SJCRH30 (cell line): Measurements from ENCODE around the gene GPR84. TPM values are rescaled to one million over a fixed set of nuclear protein-coding genes. Genes with fewer than 3 reads are reported as not detected.
A peak's percentile ranks its signal among the peaks of the same experiment; 100 is the strongest.

Experiments
- DNase-seq, 2 experiments: peaks; one replicate each; pipeline ENCODE4 v3.0.0-alpha.2; 2015 to 2020
- H3K27ac ChIP-seq: fragments of 250-450 bp; sonication (Bioruptor Pico); 2 replicates; pipeline ENCODE4 v1.5.1; 2020; ENCODE audit warnings: mild to moderate bottlenecking, moderate library complexity
- H3K27me3 ChIP-seq: fragments of 250-450 bp; sonication (Bioruptor Pico); 2 replicates; pipeline ENCODE4 v1.5.1; 2020; ENCODE audit warnings: mild to moderate bottlenecking, moderate library complexity
- H3K36me3 ChIP-seq: fragments of 250-450 bp; sonication (Bioruptor Pico); 2 replicates; pipeline ENCODE4 v1.5.1; 2020; ENCODE audit warnings: mild to moderate bottlenecking, moderate library complexity
- H3K4me1 ChIP-seq: fragments of 250-450 bp; sonication (Bioruptor Pico); 2 replicates; pipeline ENCODE4 v1.5.1; 2020; ENCODE audit warnings: mild to moderate bottlenecking, moderate library complexity
- H3K4me3 ChIP-seq: fragments of 250-450 bp; sonication (Bioruptor Pico); 2 replicates; pipeline ENCODE4 v1.5.1; 2020; ENCODE audit warnings: mild to moderate bottlenecking, moderate library complexity
- H3K9me3 ChIP-seq: fragments of 250-450 bp; sonication (Bioruptor Pico); replicated peaks from 2 replicates; pipeline ENCODE4 v1.5.1; 2020; ENCODE audit warnings: mild to moderate bottlenecking, moderate library complexity
- total RNA-seq: library from RNA; depleted of rRNA; stranded (reverse); fragments of >200 nt; shearing (Covaris generic); gene quantifications from 2 replicates; pipeline ENCODE4 v1.2.3, GENCODE V29; 2014

Gene GPR84
- total RNA-seq, 1 experiment from 2014 or later: not detected

DNA sequence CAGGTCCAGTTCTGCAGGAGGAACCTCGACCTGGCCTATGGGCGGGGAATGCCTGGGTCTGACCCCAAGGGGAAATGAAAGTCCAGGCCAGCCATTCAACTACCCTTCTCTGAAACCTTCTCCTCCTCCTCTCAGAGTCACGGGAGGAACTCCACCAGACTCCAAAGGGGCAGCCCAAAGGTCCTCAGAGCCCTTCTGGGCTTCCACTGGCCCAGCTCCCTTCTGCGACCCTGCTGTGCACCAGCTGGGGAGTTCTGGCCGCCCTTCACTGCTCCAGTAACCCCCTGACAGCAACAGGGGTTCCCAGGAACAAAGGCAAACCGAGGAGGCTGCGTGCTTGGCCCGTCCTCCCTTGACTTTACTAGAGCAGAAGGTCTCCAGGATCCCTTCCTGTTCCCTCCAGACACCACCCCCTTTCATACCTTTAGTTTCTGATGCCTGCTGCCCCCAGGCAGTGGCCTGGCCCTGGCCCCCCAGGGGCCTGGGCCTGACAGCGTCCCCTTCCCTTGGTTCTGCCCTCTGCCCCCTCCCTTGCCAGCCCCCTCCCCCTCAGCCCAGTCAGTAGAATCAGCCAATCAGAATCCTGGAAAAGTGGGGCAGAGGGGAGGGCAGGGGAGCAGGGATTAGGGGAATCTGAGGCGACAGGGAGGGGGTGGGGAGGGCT, 21.1 kb upstream of the GPR84 start:
- H3K4me1 ChIP-seq: peaks cover 44% of the 10 kb centered on the region
- DNase-seq: peak; percentile 47 to 73
- no peaks in the 10 kb centered on the region; the same call in 1 of the 2 replicates for H3K36me3 ChIP-seq
- peak overlapping the region; percentile 41; the same call in 1 of the 2 replicates for H3K27ac ChIP-seq
- no peaks in the 10 kb centered on the region for H3K9me3 ChIP-seq
- H3K4me3 ChIP-seq: peak overlapping the region; percentile 44
- H3K27me3 ChIP-seq: no peaks in the 10 kb centered on the region

DNA sequence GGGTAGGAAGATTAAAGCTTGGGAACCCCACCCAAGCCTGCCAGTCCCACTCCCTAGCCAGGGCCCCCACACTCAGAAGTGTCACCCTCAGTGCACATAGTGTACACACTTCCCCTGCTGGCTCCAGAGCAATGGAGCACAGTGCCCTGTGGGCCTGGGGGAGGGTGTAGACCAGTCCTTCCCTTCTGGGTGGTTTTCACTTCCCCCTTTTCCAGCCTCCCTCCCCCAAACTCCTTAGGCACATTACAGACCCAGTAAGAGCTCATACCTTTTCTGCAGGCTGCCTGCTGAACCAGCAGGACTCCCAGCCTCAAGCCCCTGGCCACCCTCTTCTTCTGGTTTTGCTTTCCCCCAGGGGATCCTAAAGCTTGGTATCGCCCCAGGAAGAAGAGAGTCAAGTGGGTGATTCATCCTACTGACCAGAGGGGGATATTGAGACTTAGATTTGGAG, 20.3 kb upstream of the GPR84 start, which contains the start of gene ZNF385A:
ZNF385A (minus strand) TSS at position 143 of the 451 bp plus-strand sequence. CDS start 219 bp downstream, outside the sequence.
- no peak for DNase-seq

GRCh38 chr12:54383041-54383609, 18.8 kb upstream of the GPR84 start:
- H3K36me3 ChIP-seq: no peaks in the 10 kb centered on the region; the same call in 1 of the 2 replicates
- H3K27ac ChIP-seq: no peak overlapping the region
- H3K4me3 ChIP-seq: no peak overlapping the region
- H3K27me3 ChIP-seq: no peaks in the 10 kb centered on the region
- no peak for DNase-seq
- H3K9me3 ChIP-seq: no peaks in the 10 kb centered on the region
- H3K4me1 ChIP-seq: peaks cover 40% of the 10 kb centered on the region

More for the DNA sequence above, 20.3 kb upstream of the GPR84 start, which contains the start of gene ZNF385A:
- Histone ChIP-seq H3K27me3 (no peaks in the 10 kb centered on the region), H3K9me3 (no peaks in the 10 kb centered on the region), H3K36me3 (no peaks in the 10 kb centered on the region; the same call in 1 of the 2 replicates), H3K4me1 (peaks cover 44% of the 10 kb centered on the region), H3K27ac (peak within 1 kb of the TSS; percentile 41; the same call in 1 of the 2 replicates), H3K4me3 (peak within 1 kb of the TSS; percentile 44)

DNA sequence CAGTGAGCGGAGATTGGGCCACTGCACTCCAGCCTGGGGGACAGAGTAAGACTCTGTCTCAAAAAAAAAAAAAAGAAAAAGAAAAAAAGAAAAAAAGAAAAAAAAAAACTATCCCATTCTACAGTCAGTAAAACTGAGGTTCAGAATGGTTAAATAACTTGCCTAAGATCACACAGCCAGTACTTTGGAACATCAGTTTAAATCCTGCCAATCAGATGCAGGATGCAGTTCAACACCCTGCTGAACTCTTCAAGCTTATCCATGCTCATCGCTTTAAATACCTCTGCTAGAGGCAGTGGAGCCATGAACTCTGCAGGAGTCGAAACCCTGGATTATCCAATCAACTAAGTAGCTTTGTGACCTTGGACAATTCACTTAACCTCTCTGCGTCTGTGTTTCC, 16.9 kb upstream of the GPR84 start:
- Histone ChIP-seq H3K4me3 (no peak overlapping the region), H3K27me3 (no peaks in the 10 kb centered on the region), H3K27ac (no peak overlapping the region), H3K36me3 (no peaks in the 10 kb centered on the region; the same call in 1 of the 2 replicates), H3K9me3 (no peaks in the 10 kb centered on the region), H3K4me1 (peaks cover 26% of the 10 kb centered on the region)
- DNase-seq: no peak

- Histone ChIP-seq H3K27me3 (no peaks in the 10 kb centered on the region), H3K4me1 (peaks cover 26% of the 10 kb centered on the region), H3K4me3 (peak overlapping the region; percentile 45), H3K9me3 (no peaks in the 10 kb centered on the region), H3K36me3 (no peaks in the 10 kb centered on the region; the same call in 1 of the 2 replicates), H3K27ac (no peak overlapping the region)
- peak; percentile 76 to 80 for DNase-seq
Observed at GRCh38 chr12:54379398-54380201, 15.3 kb upstream of the GPR84 start.

DNA sequence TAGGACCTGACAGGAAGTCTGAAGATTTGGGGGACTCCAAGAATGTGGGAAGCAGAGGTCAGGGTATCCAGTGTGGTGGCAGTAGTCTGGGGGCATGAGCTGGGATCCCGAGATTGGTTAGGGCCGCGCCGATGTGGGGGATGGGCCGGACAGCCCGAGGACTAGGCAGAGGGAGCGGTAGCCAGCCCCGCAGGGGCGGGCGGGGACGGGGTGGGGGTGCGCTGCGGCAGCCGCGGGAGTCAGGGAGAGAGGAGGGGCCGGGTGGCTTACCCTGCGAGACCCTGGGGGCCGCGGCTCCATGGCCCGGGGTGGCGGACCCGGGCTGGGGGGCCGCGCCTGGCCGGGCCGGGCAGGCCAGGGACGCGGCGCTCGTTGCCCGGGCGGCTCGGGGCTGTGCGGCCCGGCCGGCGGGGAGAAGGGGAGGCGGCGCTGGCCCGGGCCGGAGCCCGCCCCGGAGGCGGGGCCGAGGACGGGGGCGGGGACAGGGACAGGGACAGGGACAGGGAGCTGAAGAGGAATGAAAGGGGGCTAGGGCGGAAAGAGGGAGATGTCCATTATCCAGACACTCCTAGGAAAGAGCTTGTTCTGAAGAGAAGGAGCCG, 14.6 kb upstream of the GPR84 start:
- peak overlapping the region; percentile 45 for H3K4me3 ChIP-seq
- no peak overlapping the region for H3K27ac ChIP-seq
- H3K36me3 ChIP-seq: no peaks in the 10 kb centered on the region; the same call in 1 of the 2 replicates
- peak; percentile 47 to 54 for DNase-seq
- no peaks in the 10 kb centered on the region for H3K27me3 ChIP-seq
- H3K4me1 ChIP-seq: peaks cover 26% of the 10 kb centered on the region
- no peaks in the 10 kb centered on the region for H3K9me3 ChIP-seq

GRCh38 chr12:54377797-54378515, 13.7 kb upstream of the GPR84 start:
- H3K36me3 ChIP-seq: no peaks in the 10 kb centered on the region; the same call in 1 of the 2 replicates
- H3K4me1 ChIP-seq: peaks cover 31% of the 10 kb centered on the region
- no peak overlapping the region for H3K4me3 ChIP-seq
- no peaks in the 10 kb centered on the region for H3K27me3 ChIP-seq
- DNase-seq: no peak
- no peak overlapping the region for H3K27ac ChIP-seq
- H3K9me3 ChIP-seq: no peaks in the 10 kb centered on the region

DNA sequence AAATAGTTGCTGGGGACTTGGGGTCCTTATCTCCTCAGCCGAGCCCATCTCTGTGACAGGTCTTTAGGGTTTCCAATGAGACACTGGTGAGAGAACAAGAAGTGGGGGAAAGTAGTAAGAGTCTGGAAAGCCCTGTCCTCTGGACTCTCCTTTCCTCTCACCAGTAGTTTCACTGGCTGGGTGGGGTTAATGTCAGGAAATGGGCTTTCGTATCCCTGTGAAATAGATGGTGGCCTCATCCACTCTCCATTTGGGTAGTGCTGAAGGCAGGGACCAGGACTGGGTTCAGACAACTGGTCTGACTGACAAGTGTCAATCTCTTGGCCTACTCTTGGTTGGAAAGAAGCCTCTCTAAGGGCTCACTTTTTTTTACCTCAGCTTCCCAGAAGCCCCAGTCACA, 12.7 kb upstream of the GPR84 start:
- no peak for DNase-seq
- Histone ChIP-seq H3K4me1 (peaks cover 40% of the 10 kb centered on the region), H3K27ac (no peak overlapping the region), H3K9me3 (no peaks in the 10 kb centered on the region), H3K36me3 (no peaks in the 10 kb centered on the region; the same call in 1 of the 2 replicates), H3K4me3 (no peak overlapping the region), H3K27me3 (no peaks in the 10 kb centered on the region)

- no peaks in the 10 kb centered on the region for H3K27me3 ChIP-seq
- no peak overlapping the region for H3K4me3 ChIP-seq
- H3K27ac ChIP-seq: no peak overlapping the region
Observed at GRCh38 chr12:54376596-54376995, 12.3 kb upstream of the GPR84 start.

GRCh38 chr12:54375259-54375579, 10.9 kb upstream of the GPR84 start:
- Histone ChIP-seq H3K27me3 (no peaks in the 10 kb centered on the region), H3K27ac (peak overlapping the region; percentile 43), H3K4me1 (peaks cover 49% of the 10 kb centered on the region), H3K4me3 (no peak overlapping the region), H3K9me3 (no peaks in the 10 kb centered on the region), H3K36me3 (no peaks in the 10 kb centered on the region)
- DNase-seq: peak in 1 of 2 experiments; percentile 44

More at GRCh38 chr12:54376596-54376995, 12.3 kb upstream of the GPR84 start:
- no peak for DNase-seq
- Histone ChIP-seq H3K4me1 (peaks cover 44% of the 10 kb centered on the region), H3K9me3 (no peaks in the 10 kb centered on the region), H3K36me3 (no peaks in the 10 kb centered on the region; the same call in 1 of the 2 replicates)

- H3K9me3 ChIP-seq: no peaks in the 10 kb centered on the region
- peak overlapping the region; percentile 43 for H3K27ac ChIP-seq
- DNase-seq: peak; percentile 93 to 96
- no peaks in the 10 kb centered on the region for H3K36me3 ChIP-seq
- peaks cover 49% of the 10 kb centered on the region for H3K4me1 ChIP-seq
- H3K4me3 ChIP-seq: no peak overlapping the region
- no peaks in the 10 kb centered on the region for H3K27me3 ChIP-seq
Observed at GRCh38 chr12:54374562-54375258, 10.4 kb upstream of the GPR84 start.

DNA sequence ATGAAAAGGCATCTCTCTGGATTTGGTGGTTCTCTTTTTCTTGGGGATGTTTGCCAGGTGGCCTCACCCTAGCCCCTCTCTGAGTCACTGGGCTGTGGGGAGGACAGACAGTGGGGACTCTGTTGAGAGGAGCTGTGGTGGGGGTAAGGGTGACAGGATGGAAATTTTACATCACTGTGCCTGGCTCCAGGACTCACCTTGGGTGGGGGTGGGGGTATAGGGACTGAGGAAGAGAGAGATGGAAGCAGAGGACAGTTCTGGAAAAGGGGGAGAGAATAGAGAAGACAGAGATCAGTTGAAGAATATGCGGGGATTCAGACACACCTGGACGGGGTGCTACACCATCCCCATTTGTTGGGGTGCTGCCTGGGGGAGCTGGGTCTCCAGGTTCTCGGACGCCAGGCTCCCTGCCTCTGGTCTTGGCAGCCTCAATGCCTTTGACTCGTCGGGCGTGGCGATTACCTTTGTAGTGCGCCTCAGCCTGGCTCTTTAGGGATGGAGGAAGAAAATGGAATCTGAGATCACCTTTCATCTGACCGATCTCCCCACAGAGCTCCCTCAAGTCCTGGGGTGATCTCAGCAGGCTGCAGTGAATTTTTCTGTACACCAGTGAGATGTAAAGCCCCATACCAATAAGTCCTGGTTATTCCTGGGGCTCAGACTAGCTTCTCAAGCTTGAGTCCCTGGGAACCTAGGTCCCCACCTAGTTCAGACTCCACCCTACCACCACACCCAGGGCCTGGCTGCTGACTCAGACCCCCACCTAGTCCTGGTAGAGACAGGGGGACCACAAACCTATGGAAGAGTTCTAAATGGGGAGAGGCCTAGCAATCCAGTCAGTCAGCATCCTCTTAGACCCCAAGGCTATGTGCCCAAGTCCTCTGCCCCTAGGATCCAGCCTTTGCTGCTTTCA, 9.6 kb upstream of the GPR84 start:
- peaks cover 49% of the 10 kb centered on the region for H3K4me1 ChIP-seq
- peak overlapping the region; percentile 43; the same call in 1 of the 2 replicates for H3K27ac ChIP-seq
- H3K9me3 ChIP-seq: no peaks in the 10 kb centered on the region
- H3K36me3 ChIP-seq: no peaks in the 10 kb centered on the region
- no peak for DNase-seq
- H3K4me3 ChIP-seq: no peak overlapping the region
- H3K27me3 ChIP-seq: no peaks in the 10 kb centered on the region
